ENCODE results near the gene CNN2. TPM values are rescaled to one million over a fixed set of nuclear protein-coding genes. Genes with fewer than 3 reads are reported as not detected.

The CNN2 gene
- total and polyA plus RNA-seq, 2 of the 8 experiments (the other 6 are each of a cell fraction or from before 2014, with no cell fraction given): 189 to 551 TPM

GRCh38 chr19:982567-983170, 43.7 kb upstream of the CNN2 start (continued):
- TF ChIP-seq CTCF (IDR thresholded peaks at IDR 0.05; ENCODE audit: control extremely low read depth in 1 of 3, insufficient read depth in 1 of 3, low read depth in 1 of 3, low read length in 3 of 3) (peak; percentile 77 to 98 (median 92)), HDAC2 (IDR thresholded peaks at IDR 0.05; ENCODE audit: borderline replicate concordance in 1 of 2, low read depth in 2 of 2, low read length in 2 of 2) (no peak), EP300 (IDR thresholded peaks at IDR 0.05; ENCODE audit: borderline replicate concordance in 1 of 2, low read depth in 2 of 2, low read length in 2 of 2) (peak in 1 of 2 experiments; percentile 19; a peak in 1 of 3 replicates), EZH2 (IDR thresholded peaks at IDR 0.05; ENCODE audit: low read depth, low read length, severe bottlenecking) (no peak), CHD2 (IDR thresholded peaks at IDR 0.05; ENCODE audit: low read length) (no peak), GABPA (IDR thresholded peaks at IDR 0.05; ENCODE audit: borderline replicate concordance, insufficient read depth, low read length) (peak; percentile 81; the same call in 1 of the 2 replicates), BRCA1 (IDR thresholded peaks at IDR 0.05; ENCODE audit: low read depth, low read length) (no peak), RXRA (IDR thresholded peaks at IDR 0.05; ENCODE audit: insufficient read depth, low read depth, low read length) (no peak), CBX8 (IDR thresholded peaks at IDR 0.05; ENCODE audit: borderline replicate concordance, low read depth, low read length) (no peak), KDM1A (IDR thresholded peaks at IDR 0.05; ENCODE audit: borderline replicate concordance, low read length) (peak; percentile 74; the same call in 1 of the 2 replicates), PHF8 (conservative IDR thresholded peaks at IDR 0.05; ENCODE audit: low read depth, low read length) (no peak), ZNF274 (IDR thresholded peaks at IDR 0.05; ENCODE audit: borderline replicate concordance, extremely low read depth, low read length) (no peak), YY1 (IDR thresholded peaks at IDR 0.05; ENCODE audit: low read depth, low read length) (peak; percentile 57; the same call in 1 of the 2 replicates), NANOG (IDR thresholded peaks at IDR 0.05; ENCODE audit: insufficient read depth, low read depth, low read length, poor library complexity, severe bottlenecking) (no peak), SP1 (IDR thresholded peaks at IDR 0.05; ENCODE audit: low read depth, low read length) (no peak; the same call in 1 of the 2 replicates)

Measured in H1 (cell line).